GM06990 (cell line): ENCODE measurements around the gene AFF1.

ENCODE experiments used
- DNase-seq: peaks from one replicate; pipeline ENCODE4 v3.0.0-alpha.2; 2011; ENCODE audit not compliant: insufficient read length; ENCODE audit errors: extremely low read depth
- H3K27me3 ChIP-seq: replicated peaks from 2 replicates; pipeline ENCODE4 v1.6.0; 2011; ENCODE audit warnings: low read length; ENCODE audit not compliant: control insufficient read depth, insufficient read depth
- H3K36me3 ChIP-seq: 2 replicates; pipeline ENCODE4 v1.5.1; 2011; ENCODE audit warnings: low read length; ENCODE audit not compliant: control insufficient read depth, insufficient read depth
- H3K4me3 ChIP-seq: replicated peaks from 2 replicates; pipeline ENCODE4 v1.5.1; 2011; ENCODE audit warnings: low read depth, mild to moderate bottlenecking, control low read depth, low read length
- TF ChIP-seq, protein P1 (sequence below): IDR thresholded peaks from 2 replicates; pipeline ENCODE4 v1.5.1; 2011; ENCODE audit warnings: low read length, control low read depth, mild to moderate bottlenecking, inconsistent platforms; ENCODE audit not compliant: insufficient read depth, poor library complexity, severe bottlenecking

Gene AFF1

GRCh38 chr4:87114245-87115062 is 179.6 kb downstream of the AFF1 start:
- DNase-seq, result no peak
- TF ChIP-seq, protein P1, sequence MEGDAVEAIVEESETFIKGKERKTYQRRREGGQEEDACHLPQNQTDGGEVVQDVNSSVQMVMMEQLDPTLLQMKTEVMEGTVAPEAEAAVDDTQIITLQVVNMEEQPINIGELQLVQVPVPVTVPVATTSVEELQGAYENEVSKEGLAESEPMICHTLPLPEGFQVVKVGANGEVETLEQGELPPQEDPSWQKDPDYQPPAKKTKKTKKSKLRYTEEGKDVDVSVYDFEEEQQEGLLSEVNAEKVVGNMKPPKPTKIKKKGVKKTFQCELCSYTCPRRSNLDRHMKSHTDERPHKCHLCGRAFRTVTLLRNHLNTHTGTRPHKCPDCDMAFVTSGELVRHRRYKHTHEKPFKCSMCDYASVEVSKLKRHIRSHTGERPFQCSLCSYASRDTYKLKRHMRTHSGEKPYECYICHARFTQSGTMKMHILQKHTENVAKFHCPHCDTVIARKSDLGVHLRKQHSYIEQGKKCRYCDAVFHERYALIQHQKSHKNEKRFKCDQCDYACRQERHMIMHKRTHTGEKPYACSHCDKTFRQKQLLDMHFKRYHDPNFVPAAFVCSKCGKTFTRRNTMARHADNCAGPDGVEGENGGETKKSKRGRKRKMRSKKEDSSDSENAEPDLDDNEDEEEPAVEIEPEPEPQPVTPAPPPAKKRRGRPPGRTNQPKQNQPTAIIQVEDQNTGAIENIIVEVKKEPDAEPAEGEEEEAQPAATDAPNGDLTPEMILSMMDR, result peak; percentile 24
- Histone ChIP-seq H3K27me3 (no peaks in the 10 kb centered on the region), H3K4me3 (no peak overlapping the region), H3K36me3 (peaks cover 22% of the 10 kb centered on the region)

DNA sequence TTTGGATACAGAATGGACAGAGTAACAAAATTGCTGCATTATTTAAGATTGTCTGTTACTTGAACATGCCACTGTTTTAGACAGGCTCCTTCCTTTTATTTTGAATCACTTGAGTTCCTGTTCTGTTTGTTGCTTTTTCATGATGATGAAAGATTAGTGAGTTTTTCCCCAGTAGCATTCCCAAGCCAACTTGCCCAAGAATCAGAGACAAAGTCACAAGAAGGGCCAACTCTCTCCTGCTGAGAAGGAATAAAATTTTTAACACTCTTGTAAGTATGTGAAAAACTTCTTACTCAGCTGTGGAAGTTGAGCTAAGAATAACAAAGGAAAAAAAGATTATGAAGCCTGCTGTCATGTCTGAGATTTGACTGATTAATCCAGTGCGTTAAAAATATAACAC is 181.4 kb downstream of the AFF1 start:
- peaks cover 22% of the 10 kb centered on the region for H3K36me3 ChIP-seq

DNA sequence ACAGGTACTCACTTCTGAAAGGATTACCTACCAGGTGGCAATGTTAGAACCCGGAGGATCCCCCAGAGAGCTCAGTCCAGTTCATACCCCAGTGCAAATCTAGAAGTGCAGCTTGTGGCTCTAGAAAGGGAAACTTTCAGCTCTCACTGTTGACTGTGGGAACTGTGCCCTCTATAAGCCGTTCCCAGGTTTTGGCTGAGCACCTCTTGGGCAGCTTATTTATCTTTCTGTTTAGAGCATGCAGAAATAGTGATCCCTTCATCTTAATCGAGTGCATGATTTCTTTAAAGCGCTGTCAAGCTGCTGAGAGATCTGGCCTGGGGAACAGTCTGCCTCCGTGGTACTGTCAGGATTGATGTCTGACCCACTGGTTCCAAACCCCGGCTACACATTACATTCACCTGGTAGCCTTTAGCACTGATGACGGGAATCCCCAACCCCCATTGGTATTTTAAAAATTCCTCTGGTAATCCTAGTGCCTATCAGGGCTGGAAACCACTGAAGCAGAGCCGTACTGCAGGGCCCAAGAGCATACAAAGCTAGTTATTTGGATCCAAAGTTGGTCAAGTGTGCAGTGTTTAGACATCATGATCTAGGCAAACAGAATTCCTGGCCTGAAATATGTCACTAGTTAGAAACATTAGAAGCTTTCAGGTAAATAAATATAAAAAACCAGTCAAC is 182.4 kb downstream of the AFF1 start:
- Histone ChIP-seq H3K27me3 (no peaks in the 10 kb centered on the region), H3K4me3 (no peak overlapping the region), H3K36me3 (peaks cover 19% of the 10 kb centered on the region)
- TF ChIP-seq, protein P1, result no peak
- no peak for DNase-seq

More for the DNA sequence above, 181.4 kb downstream of the AFF1 start:
- Histone ChIP-seq H3K4me3 (no peak overlapping the region), H3K27me3 (no peaks in the 10 kb centered on the region)
- TF ChIP-seq, protein P1, result no peak
- no peak for DNase-seq

DNA sequence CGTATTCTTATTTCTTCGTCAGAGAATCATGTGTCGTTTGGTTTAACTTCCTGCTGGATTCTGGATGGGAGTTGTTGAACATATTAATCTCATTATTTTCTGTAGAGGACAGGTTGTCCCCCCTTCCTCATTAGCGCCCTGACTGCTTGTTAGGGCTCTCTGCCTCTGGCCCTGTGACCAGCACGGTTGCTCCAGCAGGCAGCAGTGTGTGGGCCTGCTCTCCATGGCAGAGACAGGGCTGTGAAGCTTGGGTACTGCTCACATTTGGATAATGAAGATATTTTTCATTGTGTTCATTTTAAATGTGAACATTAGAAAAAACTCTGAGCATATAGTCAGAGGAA is 182.9 kb downstream of the AFF1 start:
- no peaks in the 10 kb centered on the region for H3K27me3 ChIP-seq
- H3K4me3 ChIP-seq, result no peak overlapping the region
- no peak for DNase-seq
- peaks cover 19% of the 10 kb centered on the region for H3K36me3 ChIP-seq
- TF ChIP-seq, protein P1, result no peak

DNA sequence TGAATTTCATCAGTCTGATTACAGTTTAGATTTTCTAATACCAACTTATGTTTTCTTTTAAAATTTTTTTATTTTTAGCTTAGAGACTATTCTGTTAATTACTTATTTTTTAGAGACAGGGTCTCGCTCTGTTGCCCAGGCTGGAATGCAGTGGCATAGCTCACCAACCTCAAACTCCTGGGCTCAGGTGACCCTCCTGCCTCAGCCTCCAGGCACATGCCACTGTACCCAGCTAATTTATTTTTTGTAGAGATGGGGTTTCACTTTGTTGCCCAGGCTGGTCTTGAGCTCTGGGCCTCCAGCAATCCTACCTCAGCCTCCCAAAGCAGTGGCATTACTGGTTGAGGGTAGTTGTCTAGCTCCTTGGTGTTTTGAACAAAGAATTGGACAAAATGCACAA is 183.6 kb downstream of the AFF1 start:
- Histone ChIP-seq H3K4me3 (no peak overlapping the region), H3K36me3 (peaks cover 18% of the 10 kb centered on the region), H3K27me3 (no peaks in the 10 kb centered on the region)
- DNase-seq, result no peak
- TF ChIP-seq, protein P1, result no peak
